ENCODE measurements around the gene ZNF600. TPM values are rescaled to one million over a fixed set of nuclear protein-coding genes. Genes with fewer than 3 reads are reported as not detected.

The ZNF600 gene
- total and polyA plus RNA-seq, 2 of the 13 experiments (the other 11 are each of a cell fraction or from before 2014, with no cell fraction given) = 15.0 to 16.4 TPM

- TF ChIP-seq LRRFIP1 (CRISPR knock-in tag; conservative IDR thresholded peaks at IDR 0.05) (no peak), SCMH1 (CRISPR knock-in tag; IDR thresholded peaks at IDR 0.05; ENCODE audit: borderline replicate concordance) (no peak), TGIF2 (CRISPR knock-in tag; IDR thresholded peaks at IDR 0.05) (no peak), SIX1 (CRISPR knock-in tag; IDR thresholded peaks at IDR 0.05; ENCODE audit: borderline replicate concordance) (no peak), ZNF33B (CRISPR knock-in tag; IDR thresholded peaks at IDR 0.05) (no peak), ZNF496 (CRISPR knock-in tag; IDR thresholded peaks at IDR 0.05; ENCODE audit: insufficient replicate concordance) (no peak), ZFP37 (CRISPR knock-in tag; IDR thresholded peaks at IDR 0.05; ENCODE audit: borderline replicate concordance) (no peak), ZFP1 (CRISPR knock-in tag; IDR thresholded peaks at IDR 0.05) (no peak), MZF1 (CRISPR knock-in tag; IDR thresholded peaks at IDR 0.05; ENCODE audit: borderline replicate concordance) (no peak), ZNF343 (CRISPR knock-in tag; IDR thresholded peaks at IDR 0.05) (no peak), ZNF329 (CRISPR knock-in tag; IDR thresholded peaks at IDR 0.05; ENCODE audit: low read depth) (no peak), SAP130 (CRISPR knock-in tag; IDR thresholded peaks at IDR 0.05; ENCODE audit: low read depth) (peak; percentile 77), ZBTB25 (CRISPR knock-in tag; IDR thresholded peaks at IDR 0.05) (no peak)
- TF ChIP-seq, protein P1, sequence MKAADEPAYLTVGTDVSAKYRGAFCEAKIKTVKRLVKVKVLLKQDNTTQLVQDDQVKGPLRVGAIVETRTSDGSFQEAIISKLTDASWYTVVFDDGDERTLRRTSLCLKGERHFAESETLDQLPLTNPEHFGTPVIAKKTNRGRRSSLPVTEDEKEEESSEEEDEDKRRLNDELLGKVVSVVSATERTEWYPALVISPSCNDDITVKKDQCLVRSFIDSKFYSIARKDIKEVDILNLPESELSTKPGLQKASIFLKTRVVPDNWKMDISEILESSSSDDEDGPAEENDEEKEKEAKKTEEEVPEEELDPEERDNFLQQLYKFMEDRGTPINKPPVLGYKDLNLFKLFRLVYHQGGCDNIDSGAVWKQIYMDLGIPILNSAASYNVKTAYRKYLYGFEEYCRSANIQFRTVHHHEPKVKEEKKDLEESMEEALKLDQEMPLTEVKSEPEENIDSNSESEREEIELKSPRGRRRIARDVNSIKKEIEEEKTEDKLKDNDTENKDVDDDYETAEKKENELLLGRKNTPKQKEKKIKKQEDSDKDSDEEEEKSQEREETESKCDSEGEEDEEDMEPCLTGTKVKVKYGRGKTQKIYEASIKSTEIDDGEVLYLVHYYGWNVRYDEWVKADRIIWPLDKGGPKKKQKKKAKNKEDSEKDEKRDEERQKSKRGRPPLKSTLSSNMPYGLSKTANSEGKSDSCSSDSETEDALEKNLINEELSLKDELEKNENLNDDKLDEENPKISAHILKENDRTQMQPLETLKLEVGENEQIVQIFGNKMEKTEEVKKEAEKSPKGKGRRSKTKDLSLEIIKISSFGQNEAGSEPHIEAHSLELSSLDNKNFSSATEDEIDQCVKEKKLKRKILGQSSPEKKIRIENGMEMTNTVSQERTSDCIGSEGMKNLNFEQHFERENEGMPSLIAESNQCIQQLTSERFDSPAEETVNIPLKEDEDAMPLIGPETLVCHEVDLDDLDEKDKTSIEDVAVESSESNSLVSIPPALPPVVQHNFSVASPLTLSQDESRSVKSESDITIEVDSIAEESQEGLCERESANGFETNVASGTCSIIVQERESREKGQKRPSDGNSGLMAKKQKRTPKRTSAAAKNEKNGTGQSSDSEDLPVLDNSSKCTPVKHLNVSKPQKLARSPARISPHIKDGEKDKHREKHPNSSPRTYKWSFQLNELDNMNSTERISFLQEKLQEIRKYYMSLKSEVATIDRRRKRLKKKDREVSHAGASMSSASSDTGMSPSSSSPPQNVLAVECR (CRISPR knock-in tag; IDR thresholded peaks at IDR 0.05; ENCODE audit: borderline replicate concordance) = peak; percentile 56; the same call in 1 of the 2 replicates
- TF ChIP-seq, protein P2, sequence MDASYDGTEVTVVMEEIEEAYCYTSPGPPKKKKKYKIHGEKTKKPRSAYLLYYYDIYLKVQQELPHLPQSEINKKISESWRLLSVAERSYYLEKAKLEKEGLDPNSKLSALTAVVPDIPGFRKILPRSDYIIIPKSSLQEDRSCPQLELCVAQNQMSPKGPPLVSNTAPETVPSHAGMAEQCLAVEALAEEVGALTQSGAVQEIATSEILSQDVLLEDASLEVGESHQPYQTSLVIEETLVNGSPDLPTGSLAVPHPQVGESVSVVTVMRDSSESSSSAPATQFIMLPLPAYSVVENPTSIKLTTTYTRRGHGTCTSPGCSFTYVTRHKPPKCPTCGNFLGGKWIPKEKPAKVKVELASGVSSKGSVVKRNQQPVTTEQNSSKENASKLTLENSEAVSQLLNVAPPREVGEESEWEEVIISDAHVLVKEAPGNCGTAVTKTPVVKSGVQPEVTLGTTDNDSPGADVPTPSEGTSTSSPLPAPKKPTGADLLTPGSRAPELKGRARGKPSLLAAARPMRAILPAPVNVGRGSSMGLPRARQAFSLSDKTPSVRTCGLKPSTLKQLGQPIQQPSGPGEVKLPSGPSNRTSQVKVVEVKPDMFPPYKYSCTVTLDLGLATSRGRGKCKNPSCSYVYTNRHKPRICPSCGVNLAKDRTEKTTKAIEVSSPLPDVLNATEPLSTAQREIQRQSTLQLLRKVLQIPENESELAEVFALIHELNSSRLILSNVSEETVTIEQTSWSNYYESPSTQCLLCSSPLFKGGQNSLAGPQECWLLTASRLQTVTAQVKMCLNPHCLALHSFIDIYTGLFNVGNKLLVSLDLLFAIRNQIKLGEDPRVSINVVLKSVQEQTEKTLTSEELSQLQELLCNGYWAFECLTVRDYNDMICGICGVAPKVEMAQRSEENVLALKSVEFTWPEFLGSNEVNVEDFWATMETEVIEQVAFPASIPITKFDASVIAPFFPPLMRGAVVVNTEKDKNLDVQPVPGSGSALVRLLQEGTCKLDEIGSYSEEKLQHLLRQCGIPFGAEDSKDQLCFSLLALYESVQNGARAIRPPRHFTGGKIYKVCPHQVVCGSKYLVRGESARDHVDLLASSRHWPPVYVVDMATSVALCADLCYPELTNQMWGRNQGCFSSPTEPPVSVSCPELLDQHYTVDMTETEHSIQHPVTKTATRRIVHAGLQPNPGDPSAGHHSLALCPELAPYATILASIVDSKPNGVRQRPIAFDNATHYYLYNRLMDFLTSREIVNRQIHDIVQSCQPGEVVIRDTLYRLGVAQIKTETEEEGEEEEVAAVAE (CRISPR knock-in tag; IDR thresholded peaks at IDR 0.05; ENCODE audit: borderline replicate concordance) = no peak
- TF ChIP-seq, protein P3, sequence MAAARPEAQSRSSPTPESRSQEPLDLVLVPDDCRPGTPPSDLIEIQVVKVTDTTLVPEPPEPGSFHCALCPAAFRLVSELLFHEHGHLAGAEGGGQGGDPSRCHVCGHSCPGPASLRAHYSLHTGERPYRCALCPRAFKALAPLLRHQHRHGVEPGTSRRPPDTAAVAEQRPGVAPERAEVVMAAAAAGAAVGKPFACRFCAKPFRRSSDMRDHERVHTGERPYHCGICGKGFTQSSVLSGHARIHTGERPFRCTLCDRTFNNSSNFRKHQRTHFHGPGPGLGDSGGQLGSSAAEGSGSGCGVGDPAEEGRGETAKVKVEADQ (CRISPR knock-in tag; IDR thresholded peaks at IDR 0.05; ENCODE audit: borderline replicate concordance) = no peak
These were observed 51.5 kb downstream of the ZNF600 start, which contains the start of gene ZNF611 (continued) for GRCh38 chr19:52734893-52735661.

Measured in HepG2 (cell line).